Islet of Langerhans (tissue), 1 donor: ENCODE data around the gene CD63.

Source experiments
- FAIRE-seq: peaks from one replicate; lab custom pipeline; 2011; peaks lifted over from hg19 to GRCh38; lab: Jason Lieb, UNC

Gene CD63

DNA sequence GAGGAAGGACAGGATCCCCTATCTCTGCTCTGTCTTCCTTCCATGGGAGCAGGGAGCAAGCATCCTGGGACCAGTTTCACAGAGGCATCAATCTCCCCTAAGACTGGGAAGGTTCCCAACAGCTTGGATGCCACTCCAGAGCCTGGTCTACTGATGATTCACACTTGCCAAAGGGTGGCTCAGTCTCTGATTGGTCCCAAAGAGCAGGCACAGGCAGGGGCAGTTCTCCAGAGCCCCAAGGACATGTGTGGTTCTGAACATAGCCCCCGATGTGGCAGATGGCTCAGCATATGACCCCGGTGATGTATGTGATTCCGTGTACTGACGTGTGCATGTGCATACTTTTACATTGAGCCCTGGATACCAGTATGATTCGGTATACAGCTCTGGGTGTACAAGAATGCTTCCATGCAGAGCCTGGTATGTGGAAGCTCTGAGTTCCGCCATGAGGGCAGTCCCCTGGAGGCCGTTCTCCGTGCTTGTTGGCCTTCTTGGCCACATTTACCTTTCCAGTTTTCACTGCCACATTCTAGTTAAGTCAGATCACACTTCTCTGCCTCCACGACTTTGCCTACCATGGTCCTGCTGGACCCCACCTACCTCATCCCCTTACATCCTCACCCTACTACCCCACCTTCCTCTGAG is 42.3 kb downstream of the CD63 start:
- no peak for FAIRE-seq

DNA sequence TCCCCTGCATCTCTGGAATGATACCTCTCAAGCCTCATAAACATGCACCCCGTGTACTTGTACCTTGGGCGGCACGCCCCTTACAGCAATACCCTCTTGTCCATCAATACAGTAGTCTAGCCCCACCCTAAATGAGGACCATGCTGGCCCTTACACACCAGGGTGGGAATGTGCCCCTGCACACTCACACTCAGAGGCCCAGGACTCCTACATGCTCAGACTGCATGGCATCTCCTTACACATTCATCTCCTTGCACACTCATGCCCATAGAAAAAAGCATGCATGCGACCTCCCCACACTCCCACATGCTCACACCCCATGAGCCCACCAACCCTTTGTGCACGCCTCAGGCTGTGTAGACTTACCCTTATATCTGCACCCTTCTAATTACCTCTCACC is 43.1 kb downstream of the CD63 start:
- no peak for FAIRE-seq

DNA sequence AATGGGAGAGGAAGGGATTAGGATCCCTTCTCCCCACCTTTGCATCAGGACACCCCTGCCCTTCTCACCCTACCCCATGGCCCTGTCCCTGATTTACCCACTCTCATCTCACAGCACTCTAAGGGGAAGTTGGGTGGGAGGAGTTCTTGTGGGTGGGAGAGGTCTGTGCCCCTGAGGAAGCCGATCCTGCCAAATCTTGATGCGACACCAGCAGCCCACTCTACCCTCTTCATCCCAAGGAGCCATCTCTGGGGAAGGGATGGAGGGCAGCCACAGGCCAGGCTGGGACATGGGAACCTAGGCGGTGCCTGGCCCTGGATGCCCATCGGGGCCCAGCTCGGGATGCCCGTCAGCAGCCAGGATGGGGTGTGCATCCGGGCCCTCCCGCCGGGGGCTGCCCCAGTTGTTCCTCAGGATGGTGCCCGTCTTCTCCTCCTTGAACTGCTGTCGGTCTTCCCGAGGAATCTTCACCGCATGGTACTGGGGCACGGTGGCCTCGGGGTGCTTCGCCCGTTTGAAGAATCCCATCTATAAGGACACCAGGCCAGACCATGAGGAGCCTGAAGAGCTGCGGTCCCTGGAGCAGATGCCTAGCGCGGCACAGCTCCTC is 43.9 kb downstream of the CD63 start:
- FAIRE-seq, result no peak

DNA sequence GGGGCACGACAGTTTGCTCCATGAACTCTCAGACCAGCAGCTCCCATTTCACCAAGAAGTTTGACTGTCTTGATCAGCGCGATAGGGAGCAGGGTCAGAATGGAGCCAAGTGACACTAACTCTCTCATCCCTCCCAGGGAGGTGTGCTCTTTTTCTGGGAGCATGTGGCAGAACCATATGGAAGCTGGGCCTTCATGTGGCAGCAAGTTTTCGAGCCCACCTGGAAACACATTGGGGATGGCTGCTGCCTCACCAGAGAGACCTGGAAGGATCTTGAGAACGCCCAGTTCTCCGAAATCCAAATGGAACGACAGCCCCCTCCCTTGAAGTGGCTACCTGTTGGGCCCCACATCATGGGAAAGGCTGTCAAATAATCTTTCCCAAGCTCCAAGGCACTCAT is 45.1 kb downstream of the CD63 start:
- no peak for FAIRE-seq

DNA sequence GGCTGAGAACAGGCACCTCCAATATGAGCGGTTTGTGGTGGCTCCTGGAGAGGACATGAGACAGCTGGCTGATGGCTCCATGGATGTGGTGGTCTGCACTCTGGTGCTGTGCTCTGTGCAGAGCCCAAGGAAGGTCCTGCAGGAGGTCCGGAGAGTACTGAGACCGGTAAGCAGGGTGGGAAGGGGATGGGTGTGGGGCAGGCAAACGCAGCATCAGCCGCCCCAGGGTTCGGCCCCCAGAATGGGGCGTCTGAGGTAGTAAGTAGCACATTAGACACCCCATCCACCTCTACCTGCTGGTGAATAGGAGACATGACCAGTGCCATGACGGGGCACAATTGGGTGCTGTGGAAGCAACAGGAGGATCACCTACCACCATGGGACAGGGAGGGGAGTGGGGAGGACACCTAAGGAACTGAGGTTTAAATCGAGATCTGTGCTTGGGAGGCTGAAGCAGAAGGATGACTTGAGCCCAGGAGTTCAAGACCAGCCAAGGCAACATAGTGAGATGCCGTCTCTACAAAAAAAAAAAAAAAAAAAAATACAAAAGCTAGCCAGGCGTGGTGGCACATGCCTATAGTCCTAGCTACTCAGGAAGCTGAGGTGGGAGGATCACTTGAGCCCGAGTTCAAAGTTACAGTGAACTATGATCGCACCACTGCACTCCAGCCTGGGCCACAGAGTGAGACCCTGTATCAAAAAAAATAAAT is 46.6 kb downstream of the CD63 start:
- no peak for FAIRE-seq

DNA sequence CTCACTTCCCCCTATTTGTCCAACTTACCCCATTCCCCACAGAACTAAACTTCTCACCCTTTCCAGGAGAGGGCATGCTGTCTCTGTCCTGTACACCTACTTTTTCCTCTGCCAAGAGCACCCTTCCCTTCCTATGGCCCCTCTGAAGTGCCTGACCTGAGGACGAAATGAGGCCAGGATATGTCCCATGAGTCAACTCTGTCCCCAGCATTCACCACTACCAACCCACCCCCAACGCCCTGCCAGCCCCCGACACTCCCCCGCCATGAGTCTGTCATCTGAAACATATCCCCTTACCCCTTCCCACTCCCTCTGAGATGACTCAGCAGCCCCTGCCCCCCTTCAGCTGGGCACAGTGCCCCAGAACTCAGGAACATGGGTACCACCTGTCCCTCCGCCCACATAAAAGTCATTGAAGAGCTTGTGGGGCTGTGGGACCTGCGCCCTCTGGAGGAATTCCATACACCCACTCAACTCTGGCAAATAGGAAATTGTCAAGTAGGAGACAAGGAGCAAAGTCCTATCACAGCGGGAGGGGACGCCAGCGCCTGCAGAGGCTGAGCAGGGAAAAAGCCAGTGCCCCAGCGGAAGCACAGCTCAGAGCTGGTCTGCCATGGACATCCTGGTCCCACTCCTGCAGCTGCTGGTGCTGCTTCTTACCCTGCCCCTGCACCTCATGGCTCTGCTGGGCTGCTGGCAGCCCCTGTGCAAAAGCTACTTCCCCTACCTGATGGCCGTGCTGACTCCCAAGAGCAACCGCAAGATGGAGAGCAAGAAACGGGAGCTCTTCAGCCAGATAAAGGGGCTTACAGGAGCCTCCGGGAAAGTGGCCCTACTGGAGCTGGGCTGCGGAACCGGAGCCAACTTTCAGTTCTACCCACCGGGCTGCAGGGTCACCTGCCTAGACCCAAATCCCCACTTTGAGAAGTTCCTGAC is 47.4 kb downstream of the CD63 start:
- FAIRE-seq, result no peak

DNA sequence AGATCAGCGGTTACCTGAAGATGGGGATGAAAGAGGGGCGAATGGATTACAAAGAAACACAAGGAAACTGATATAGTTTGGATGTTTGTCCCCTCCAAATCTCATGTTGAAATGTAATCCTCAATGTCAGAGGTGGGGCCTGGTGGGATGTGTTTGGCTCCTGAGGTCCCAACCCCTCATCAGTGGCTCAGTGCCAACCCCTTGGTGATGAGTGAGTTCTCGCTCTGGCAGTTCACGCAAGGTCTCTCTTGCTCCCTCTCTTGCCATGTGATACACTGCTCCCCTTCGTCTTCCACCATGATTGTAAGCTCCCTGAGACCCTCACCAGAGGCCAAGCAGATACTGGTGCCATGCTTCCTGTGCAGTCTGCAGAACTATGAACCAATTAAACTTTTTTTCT is 49.1 kb downstream of the CD63 start:
- FAIRE-seq, result no peak

DNA sequence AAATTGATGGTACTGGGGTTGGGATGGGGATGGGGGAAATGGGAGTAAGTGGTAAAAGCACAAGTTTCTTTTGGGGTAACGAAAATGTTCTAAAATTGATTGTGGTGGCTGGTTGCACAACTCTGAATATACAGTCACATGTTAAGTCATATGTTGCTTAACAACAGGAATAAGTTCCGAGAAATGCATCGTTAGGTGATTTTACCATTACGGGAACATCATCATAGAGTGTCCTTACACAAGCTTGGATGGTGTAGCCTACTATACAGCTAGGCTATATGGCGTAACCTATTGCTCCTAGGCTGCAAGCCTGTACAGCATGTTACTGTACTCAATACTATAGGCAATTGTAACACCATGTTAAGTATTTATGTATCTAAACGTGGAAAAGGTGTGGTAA is 52.1 kb downstream of the CD63 start:
- FAIRE-seq, result no peak

DNA sequence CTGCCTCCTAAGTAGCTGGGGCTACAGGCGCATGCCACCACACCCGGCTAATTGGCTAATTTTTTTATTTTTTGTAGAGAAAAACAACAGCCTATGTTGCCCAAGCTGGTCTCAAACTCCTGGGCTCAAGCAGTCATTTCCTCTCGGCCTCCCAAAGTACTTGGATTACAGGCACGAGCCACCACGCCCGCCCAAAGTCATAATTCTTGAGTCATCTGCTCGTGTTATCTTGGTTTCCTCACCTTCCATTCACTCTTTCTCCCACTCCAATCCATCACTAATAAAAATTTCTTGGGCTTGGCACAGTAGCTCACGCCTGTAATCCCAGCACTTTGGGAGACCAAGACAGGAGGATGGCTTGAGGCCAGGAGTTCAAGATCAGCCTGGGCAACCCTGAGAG is 53.1 kb downstream of the CD63 start:
- FAIRE-seq, result no peak
